Measurements from ENCODE around the gene SPOCK1.
"Not testable (repeated sequence)": the region's sequence is repeated elsewhere in the genome, so short reads cannot be mapped to it uniquely, and the experiment has no call there.

Gene SPOCK1

GRCh38 chr5:137290373-137290772, 208.8 kb downstream of the SPOCK1 start:
- DNase-seq = no peak

- no peak for DNase-seq
These were observed 209.3 kb downstream of the SPOCK1 start for GRCh38 chr5:137289856-137290255.

- no peak for DNase-seq
These were observed 211.6 kb downstream of the SPOCK1 start for GRCh38 chr5:137287569-137287968.

GRCh38 chr5:137286025-137286610, 213.0 kb downstream of the SPOCK1 start:
- no peak for DNase-seq

- DNase-seq = no peak
These were observed 215.3 kb downstream of the SPOCK1 start for GRCh38 chr5:137283801-137284200.

DNA sequence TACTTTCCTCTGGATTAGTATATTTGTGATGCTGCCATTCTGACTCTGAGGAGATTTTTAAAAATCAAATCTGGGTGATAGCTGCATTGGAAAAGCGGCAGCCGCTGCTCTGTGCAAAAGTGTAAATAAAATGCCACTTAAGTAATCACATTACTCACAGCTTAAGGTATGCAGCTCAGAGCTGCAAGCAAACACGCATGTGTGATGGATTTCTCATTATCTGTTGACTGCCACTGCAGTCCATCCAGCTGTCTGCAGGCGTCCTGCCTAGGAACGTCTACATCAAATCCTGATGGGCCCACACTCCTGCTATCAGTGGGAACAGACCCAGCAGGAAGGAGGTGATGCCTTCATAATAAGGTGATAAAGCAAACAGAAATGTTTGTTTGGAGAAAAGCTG, 216.9 kb downstream of the SPOCK1 start:
- no peak for DNase-seq

DNA sequence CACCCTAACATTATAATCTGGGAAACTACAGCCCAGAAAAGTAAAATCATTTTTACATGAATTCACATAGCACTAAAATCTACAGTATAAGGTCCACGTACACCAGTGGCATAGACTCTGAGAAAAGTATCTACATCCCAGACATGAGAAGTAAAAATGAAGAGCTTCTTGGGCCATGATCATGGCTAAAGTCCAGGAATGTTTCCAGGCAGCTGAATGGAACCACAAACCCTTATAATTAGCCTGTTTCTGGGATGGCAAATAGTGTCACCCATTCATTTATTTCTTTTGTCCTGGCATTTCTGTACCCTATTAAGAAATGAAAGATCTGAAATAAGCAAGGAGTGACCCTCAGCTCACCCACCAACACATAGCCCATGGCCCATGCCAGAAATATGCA, 217.9 kb downstream of the SPOCK1 start:
- no peak for DNase-seq

DNA sequence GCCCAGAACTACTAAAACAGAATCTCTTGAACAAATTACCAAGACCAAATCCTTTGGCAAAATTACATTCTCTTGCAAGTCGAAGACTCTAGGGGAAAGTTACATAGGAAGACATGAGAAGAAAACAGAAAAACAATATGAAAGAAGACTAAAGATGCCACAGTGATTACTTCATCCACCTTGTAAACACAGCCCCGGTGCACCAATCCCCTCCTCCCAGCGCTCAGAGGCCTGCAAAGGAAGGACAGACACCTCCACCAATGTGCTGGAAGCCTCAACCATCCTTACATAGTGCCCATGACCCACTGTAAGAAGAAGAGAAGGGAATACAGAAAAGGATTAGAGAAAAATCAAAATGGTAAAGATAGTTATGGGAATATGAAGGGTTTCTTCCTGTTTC, 218.5 kb downstream of the SPOCK1 start:
- no peak for DNase-seq

DNA sequence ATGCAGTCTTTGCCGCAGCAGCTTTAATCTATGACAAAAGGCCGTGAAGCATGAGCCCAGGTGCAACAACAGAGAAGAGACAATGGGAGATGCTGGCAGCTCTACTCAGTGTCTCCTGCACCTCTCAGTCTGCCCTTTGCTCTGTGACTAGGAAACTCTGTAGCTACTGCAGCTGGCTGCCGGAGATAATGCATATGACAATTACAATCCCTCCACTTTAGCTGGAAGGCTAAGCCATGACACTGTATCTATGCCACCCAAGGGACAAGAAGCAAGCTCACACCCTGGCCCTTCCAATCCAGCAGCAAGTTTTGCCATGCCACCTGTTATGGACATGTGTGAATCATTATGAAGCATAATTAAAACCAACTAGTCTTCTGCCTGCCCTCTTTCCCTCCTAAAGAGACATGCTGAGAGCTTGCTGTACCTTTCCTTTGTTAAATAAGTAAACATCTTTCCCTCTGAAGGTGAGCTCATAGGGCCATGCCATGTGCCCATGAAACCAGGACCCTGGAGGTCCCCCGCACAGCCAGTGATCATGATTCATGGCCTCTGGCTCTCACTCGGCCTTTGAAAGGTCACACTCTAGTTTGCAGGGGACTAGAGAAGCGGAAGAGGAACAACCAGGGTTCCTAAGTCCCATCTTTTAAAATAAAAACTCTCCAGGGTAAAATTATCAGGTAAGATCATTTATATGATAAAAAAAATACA, 219.4 kb downstream of the SPOCK1 start:
- DNase-seq = no peak

- no peak for DNase-seq
These were observed 220.7 kb downstream of the SPOCK1 start for GRCh38 chr5:137278476-137278875.

DNA sequence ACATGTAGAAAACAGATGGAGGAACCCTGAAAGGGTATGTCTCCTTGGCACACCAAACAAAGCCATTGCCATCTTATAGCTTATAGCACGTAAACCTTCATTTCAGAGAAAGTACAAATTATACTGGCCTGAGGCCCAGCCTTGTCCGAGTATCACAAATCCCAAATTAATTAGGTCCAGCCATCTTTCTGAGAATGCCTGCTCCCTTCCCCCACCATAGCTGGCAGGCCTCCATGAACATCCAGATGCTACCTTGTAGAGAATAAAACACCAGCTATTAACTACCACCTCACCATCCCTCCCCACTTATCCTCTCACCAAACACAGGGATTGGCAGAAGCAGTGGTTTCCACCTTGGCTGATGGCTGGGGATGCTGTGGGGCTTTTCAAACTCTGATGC, 224.0 kb downstream of the SPOCK1 start:
- no peak for DNase-seq

- no peak for DNase-seq
These were observed 225.6 kb downstream of the SPOCK1 start for GRCh38 chr5:137273511-137273910.

- no peak for DNase-seq
These were observed 226.3 kb downstream of the SPOCK1 start for GRCh38 chr5:137272831-137273230.

DNA sequence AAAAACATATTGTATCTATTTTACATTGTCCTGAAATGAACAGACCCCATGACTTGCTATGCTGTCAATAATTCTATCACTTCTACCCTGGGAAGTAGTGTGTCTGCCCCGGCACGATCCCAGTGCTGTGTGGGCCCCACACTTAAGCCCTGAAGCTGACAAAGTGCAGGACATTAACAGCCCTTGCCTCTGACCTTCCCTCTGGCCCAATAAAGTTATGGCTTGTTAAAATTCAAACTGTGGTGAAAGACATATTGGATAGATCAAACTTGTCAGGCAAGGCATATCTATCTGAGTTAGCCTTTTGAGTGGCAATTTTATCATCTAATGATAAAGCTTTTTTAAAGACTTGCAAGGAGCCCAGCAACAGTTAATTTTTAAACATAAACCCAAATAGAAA, 229.2 kb downstream of the SPOCK1 start:
- no peak for DNase-seq

- DNase-seq = no peak
These were observed 229.9 kb downstream of the SPOCK1 start for GRCh38 chr5:137269274-137269673.

GRCh38 chr5:137268646-137269045, 230.5 kb downstream of the SPOCK1 start:
- DNase-seq = no peak

DNA sequence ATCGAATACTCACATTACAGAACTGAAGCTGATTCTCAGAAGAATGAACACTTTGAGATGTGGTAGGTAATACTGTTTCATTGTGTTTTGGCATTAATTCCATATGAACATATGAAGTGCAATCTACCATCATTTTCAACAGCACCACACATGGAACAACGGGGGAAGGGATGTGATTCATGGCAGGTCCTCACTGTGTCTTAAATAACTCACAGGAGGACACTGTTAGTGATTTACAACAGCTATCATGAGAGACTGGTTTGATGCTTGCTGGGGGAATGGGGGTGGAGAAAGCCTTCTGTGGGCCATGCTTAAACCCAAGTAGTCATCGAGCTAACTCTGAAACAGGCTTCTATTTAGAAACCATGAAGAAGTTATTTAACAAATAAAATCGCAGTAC, 232.9 kb downstream of the SPOCK1 start:
- no peak for DNase-seq

DNA sequence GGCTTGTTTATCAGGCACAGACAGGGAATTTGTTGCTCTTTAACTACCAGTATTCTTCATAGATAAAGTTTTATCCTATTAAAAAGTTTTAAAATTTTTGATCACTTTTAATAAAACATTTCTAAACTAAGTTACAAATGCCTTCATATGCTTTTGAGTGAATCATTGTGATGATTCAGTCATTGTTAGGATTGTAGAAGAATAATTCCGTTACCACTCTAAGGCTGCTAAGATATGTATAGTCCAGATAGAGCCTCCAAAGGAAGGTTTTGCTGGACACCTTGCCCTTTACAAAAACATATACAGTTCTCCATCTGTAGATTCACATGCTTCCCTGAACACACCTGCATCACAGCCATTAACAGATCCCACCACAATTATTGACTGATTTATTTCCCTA, 233.7 kb downstream of the SPOCK1 start:
- no peak for DNase-seq

- no peak for DNase-seq
These were observed 234.6 kb downstream of the SPOCK1 start for GRCh38 chr5:137264573-137264972.

DNA sequence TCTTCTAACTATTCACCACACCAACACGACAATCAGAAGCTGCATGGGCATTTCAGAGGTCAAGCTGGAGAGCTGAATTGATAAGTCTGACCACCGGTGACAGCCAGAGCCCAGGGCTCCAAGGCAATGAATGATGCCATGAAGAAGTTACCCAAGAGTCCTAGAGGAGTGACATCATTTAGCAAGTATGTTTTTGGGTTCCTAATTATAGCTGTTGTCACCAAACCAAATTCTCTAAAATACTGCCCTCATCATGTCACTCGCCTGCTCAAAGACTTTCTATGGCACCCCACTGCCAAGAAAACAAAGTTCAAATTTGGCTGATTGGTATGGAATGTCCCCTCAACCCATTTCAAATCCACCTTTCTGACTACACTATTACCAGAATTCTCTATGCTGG, 235.1 kb downstream of the SPOCK1 start:
- DNase-seq = no peak

- no peak for DNase-seq
These were observed 235.6 kb downstream of the SPOCK1 start for GRCh38 chr5:137263371-137264005.

DNA sequence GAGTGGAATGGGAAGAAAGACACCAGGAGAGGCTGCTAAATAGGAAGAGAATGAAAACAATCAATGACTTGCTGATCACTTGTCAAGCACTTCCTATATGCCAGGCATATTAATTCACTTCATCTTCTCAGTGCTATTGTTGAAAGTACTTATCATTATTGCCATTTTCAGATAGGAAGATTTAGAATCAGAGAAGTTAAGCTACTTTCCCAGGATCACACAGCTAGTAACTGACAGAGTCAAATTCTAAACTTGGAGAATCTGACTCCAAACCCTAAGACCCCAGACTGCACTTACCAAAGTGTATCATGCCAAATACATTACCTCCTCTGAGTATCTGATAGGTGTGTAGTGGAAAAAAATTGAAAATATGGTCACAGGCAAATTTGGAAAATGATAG, 236.3 kb downstream of the SPOCK1 start:
- DNase-seq = no peak

DNA sequence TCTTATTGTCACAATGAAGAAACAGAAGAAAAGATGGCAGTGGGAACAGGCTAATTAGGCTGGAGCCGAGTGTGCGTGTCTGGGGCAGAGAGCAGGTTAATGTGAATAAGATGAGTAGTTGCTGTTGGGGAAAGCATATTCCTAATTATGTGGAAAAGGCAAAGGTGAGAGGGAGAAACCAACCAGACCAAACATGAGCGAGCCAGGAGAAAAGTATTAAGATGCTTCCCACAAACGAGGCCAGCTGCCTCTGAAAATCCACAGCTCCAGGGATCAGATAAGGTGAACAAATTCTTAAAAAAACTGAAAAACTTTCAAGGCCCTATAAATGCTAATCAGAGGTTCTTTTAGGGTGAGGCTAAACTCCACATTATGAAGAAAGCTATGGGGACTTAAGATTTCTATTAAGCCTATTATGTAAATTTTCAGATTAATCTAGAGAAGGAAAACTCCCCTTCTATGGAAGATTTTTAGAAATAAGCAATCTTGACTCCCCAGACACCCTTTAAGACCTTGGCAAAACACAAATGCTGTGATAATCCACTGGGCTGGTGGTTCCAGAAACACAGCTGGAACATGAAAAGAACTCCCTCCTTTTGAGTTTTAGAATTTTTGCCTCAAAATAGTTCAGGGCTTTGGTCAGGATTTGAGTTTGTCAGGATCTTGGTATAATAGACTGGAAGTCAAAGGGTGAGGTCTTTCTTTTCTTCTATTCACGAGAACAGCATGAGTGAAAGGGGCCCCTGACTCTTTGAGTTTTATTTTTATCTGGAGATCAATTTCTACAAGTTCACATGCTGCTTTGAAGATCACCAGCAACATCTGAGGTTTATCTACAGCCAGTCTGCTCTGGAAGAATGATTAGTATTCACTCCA, 238.1 kb downstream of the SPOCK1 start:
- no peak for DNase-seq

GRCh38 chr5:137259115-137259514, 240.0 kb downstream of the SPOCK1 start:
- not testable (repeated sequence) for DNase-seq
